COLO668 (cell line): ENCODE data around the gene INO80D.
"Not testable (repeated sequence)": the region's sequence is repeated elsewhere in the genome, so short reads cannot be mapped to it uniquely, and the experiment has no call there.

Experiments
- DNase-seq: peaks from one replicate; lab custom pipeline; 2025; ENCODE audit not compliant: unreplicated experiment; lab: John Stamatoyannopoulos, UW

The INO80D gene

DNA sequence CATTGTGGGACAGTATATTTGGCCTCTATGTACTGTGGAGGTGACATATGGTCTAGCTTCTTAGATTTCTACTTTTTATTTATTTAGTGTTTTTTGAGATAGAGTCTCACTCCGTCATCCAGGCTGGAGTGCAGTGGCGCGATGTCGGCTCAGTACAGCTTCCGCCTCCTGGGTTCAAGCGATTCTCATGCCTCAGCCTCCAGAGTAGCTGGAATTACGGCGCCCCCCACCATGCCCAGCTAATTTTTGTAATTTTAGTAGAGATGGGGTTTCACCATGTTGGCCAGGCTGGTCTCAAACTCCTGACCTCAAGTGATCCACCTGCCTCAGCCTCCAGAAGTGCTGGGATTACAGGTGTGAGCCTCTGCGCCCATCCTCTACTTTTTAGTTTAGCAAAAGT lies 99.6 kb downstream of the INO80D start:
- not testable (repeated sequence) for DNase-seq

DNA sequence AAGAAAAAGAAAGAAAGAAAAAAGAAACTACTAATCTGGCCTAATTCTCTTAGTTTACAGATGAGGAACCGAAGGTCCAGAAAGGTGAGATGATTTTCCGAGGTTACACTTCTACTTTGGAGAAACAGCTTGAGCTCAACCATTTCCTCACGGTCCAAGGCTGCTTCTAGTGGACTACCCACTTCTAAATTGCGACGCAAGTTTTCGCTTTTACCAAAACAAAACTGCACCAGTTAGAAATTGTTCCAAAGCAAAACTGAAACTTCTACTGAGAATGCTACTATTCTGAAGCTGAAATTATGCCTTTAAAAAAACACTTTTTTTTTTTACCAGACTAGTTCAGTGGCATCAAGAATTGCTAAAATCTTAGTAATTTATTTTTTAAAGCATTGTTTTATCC lies 101.6 kb downstream of the INO80D start:
- DNase-seq = no peak

DNA sequence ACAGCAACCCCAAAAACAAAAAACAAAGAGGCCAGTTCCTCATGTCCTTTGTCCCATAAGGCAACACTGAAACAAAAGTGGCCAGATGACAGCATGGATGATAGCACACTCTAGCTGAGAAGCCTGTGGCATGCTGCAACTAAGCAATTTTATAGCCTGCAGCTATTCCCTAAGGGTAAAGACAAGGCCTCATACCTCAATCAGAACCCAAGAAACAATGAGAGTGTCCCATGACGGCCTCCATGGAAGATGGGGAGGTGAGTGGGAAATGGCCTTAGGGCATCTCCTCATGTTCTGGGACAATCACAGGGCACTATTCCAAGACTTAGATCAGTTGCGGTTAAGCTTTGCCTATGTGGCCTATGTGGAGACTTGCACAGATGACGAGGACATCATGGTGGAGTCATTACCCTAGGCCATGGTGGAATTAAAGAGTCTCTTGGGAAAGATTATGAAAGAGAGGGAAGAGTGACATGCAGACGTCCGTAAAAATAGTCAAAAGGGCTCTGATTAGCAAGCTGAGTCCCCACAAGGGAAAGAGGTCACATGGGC lies 103.1 kb downstream of the INO80D start:
- DNase-seq = no peak

DNA sequence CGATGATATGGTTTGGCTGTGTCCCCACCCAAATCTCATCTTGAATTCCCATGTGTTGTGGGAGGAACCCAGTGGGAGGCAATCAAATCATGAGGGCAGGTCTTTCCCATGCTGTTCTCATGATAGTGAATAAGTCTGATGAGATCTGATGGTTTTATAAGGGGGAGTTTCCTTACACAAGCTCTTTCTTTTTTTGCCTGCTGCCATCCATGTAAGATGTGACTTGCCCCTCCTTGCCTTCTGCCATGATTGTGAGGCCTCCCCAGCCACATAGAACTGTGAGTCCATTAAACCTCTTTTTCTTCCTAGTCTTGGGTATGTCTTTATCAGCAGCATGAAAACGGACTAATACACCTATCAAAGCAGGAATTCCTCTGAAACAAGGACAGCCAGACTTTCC lies 107.2 kb downstream of the INO80D start:
- DNase-seq = not testable (repeated sequence)

DNA sequence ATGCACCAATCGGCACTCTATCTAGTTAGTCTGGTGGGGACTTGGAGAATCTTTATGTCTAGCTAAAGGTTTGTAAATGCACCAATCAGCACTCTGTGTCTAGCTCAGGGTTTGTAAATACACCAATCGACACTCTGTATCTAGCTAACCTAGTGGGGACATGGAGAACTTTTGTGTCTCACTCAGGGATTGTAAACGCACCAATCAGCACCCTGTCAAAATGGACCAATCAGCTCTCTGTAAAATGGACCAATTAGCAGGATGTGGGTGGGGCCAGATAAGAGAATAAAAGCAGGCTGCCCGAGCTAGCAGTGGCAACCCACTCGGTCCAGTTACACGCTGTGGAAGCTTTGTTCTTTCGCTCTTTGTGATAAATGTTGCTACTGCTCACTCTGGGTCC lies 108.3 kb downstream of the INO80D start:
- DNase-seq = not testable (repeated sequence)

DNA sequence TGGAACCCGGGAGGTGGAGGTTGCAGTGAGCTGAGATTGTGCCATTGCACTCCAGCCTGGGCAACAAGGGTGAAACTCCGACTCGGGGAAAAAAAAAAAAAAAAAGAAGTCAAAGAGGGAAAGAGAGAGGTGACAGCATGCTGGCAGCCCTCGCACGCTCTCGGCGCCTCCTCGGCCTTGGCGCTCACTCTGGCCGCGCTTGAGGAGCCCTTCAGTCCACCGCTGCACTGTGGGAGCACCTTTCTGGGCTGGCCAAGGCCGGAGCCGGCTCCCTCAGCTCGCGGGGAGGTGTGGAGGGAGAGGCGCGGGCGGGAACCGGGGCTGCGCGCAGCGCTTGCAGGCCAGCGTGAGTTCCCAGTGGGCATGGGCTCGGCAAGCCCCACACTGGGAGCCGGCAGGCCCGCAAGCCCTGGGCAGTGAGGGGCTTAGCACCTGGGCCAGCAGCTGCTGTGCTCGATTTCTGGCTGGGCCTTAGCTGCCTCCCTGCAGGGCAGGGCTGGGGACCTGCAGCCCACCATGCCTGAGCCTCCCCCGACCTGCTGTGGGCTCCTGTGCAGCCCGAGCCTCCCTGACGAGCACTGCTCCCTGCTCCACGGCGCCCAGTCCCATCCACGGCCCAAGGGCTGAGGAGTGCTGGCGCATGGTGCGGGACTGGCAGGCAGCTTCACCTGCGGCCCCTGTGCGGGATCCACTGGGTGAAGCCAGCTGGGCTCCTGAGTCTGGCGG lies 108.9 kb downstream of the INO80D start:
- DNase-seq = not testable (repeated sequence)

DNA sequence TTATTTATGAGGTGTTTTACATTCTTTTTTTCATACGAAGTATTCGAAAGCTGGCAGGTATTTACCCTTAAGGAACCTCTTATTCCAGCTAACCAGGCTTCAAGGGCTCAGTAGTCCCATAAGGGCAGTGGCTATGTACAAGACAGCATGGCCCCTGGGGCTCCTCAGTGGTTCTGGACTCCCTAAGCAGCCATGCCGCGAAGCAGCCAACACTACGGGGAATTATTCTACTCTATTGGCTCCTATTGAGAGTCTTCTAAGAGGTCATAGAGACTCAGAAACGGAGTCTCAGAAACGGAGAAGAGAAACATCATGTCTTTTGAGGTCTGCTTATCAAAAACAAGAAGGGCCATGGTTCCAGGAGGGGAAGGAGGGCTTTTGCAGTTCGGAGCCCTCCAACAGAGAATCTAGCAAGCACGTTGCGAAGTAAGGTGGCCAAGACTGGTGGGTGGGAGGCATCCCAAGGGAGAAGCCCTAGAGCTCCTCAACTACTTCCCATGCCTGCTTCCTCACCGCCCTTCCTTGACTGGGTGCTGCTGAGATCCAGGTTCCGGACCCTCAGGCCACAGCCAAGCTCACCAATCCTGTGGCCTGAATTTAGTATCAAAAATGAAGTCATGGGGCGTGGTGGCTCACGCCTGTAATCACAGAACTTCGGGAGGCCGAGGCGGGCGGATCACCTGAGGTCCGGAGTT lies 109.7 kb downstream of the INO80D start:
- DNase-seq = no peak

DNA sequence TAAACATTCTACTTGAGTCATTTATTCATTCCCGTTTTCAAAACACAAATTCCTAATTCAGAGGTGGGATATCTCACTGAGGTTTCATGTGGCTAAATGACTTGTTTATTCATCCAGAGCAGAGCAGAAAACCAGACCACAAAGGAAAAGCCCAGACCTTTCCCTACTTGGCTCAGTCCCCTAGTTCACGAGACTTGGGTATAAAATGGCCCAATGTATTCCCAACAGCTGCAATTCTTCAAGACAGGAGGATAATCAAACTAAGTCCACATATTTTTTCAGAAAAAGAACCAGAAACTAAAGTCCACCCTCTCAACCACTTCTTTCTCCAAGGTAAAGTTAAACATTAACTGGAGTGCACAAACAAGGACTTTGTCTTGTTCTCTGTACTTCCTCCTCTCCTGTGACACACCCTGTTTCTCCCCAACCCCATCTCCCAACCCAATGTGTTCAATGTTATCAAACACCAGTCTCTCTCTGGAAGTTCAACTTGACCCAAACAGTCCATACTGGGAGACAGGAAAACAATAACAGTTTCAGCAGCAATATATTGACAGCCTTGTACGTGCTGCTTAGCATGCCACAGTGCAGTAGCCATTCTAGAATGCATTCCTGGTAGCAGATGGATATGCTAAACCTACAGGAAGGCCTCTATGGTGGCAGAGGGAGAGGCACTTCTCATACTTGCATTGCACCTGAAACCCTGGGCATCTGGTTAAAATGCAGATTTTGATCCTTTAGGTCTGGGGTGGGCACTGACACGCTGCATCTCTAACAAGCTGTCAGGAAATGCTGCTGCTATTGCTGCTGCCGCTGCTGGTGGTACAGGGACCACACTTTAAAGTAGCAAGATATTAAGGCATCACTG lies 110.7 kb downstream of the INO80D start:
- DNase-seq = peak; percentile 50

DNA sequence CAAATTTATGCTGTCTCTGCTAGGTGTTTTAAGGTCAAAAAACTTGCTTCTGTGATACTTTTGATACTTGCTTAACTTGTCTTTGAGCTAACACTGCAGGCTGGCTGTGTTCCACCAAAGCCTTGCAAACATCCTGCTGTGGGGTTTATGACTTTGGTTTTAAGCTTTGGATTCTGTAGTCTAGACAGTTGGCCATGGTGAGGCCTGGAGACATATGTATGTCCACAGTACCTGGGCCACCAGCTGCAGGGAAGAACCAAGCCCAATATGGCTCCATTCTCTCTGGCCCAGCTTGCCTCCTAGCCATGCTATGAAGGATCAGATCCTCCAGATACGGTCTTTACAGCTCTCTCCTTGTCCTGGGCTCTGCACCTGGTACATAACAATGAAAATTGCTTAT lies 113.9 kb downstream of the INO80D start:
- no peak for DNase-seq

DNA sequence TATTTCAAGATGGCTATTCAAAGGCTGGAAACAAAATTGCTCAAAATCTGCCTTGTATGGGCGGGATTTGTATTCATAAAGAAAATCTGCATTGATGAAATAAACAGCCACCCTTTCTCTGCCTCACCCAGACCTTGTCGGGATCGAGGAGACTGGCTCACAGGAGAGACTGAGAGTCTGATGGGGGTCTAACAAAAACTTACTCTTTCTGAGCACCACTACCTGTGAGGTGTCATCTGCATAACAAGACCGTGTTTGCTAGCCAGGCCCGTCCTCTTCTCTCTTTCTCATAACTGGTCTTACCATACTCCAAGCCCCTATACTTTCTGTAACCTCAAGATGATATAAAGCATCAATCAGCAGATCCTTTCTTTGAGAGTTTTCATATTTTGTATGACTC lies 115.6 kb downstream of the INO80D start:
- no peak for DNase-seq

DNA sequence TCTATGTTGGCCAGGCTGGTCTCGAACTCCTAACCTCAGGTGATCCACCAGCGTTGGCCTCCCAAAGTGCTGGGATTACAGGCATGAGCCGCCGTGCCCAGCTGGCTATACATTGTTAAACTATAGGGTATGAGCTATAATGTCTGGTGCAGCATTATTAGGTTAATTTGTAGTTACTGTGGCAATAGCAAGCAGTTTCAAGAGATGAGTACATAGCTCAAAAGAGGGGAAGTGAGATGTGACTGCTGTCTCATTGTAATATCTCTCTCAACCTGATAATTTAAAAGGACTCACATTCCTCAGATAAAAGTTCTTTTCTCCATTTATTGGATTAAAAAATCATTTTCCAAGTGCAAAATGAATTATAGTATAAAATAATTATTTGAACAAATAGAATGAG lies 116.4 kb downstream of the INO80D start:
- DNase-seq = no peak

DNA sequence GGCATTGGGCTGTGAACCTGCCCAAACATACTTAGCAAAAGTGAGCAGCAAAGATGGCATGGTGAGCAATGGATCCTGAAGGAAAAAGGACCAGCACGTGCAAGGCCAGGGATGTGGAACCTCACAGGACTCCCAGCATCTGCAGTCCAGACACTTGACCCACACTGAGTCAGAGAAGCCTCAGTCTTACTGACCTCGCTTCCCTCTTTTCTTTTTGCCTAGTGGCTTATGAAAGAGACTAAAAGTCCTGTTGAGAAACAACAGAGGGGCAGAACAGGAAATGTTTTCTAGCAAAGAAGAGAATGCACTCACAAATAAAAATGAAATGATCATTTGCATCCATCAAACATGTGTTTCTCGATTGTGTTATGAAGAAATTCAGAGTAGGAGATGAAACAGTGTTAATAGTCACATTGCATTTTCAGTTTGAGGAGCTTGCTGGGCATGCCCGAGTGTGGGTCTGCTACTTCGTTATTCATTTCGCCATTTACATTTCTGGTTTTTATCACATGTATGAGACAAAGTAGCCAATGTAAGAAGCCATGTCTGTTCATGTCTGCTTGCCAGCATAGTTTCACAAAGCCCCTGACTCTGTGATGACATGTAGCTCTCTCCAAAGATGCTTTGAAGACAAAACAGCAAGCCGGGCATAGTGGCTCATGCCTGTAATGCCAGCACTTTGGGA lies 118.4 kb downstream of the INO80D start:
- no peak for DNase-seq

DNA sequence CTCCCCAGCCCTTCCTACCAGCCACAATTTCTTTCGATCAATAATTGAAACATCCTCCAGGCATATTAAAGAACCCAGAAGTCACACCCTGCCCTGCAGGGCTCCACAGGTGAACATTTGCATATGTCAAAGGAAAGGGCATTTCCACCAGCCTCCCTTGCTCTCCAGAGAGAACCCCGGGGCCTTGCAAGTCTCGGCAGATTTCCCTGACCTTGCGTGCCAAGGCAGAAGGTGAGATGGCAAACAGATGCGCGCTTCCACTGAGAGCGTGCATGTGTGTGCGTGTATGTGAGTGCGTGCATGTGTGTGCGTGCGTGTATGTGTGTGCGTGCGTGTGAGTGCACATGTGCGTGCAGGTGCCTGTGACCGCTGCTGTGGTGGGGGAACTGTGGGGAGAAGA lies 120.3 kb downstream of the INO80D start:
- DNase-seq = no peak

DNA sequence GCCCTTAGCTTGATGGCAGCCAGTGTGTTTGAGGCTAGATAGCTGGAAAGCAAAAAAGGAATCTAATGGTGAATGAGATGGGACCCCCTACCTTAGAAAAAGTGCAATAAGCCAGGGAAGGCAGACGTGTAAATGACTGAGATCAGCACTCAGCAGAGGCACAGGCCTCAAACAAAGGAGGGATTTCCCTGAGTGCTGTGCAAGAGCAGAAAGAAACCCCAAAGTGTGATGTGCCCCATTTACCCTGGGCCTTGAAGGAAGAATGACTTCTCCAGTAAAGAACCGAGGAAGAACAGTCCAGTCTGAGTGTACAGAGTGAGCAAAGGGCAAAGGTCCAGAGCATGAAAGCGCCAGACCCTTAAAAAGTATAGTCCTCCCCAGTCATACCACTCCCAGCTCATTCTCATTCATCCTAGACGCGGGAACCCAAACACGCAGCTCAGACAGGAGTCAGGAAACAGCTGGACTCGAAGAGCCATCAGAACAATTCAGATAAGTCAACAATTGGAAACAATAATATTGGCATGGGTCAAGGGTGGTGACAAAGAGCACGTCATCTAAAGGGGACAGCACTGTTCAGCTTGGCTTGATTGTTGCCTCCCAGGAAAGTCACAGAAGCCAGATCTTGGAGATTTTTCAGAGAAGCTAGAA lies 121.7 kb downstream of the INO80D start:
- DNase-seq = peak; percentile 48

DNA sequence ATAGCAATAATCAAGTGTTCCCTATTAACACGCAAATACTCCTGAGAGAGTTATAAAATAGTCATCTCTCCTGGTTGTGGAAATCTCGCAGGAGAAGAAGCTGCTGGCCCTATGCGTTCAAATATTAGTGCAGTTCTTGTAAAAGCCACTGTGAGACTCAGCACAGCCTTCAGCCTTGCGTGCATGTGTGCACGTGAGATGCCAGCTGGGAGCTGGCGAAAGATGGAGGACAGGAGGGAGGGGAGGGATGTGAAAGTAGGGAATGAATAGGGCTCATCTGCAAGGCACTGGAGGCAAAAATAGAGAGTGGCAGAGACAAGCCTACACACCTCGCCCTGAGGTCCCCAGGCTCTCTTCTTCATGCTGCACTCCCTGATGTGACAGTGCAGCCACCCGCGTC lies 126.5 kb downstream of the INO80D start:
- no peak for DNase-seq

DNA sequence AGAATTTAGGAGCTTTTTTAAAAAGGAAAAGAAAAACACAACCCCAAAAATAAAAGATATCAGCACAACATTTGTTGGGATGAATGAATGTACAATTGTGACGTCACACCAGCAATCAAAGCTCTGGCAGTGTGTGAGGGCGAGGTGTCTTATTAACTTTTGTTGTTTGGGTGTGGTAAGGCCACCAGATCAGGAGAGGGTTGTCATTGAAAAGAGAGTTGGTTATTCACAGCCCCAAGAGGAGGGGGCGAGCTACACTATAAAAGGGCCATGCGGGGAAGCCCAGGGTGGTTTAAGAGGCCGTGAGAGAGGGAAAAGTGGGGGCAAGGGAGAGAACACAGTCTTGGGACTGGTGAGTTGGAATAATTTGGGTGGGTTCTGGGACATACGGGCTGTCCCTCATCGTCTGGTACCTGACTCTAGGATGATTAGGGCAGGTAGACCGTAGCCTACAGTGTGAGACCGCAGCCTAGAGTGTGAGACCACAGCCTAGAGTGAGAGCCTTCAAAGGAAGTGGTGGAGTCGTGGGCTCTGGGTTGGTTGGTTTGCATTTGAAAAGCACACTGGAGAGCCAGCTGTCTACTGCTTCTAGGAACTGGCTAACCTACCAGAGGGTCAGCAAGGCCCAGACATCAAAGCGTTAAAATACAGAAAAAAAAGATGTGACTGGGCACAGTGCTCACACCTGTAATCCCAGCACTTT lies 128.4 kb downstream of the INO80D start:
- DNase-seq = no peak

DNA sequence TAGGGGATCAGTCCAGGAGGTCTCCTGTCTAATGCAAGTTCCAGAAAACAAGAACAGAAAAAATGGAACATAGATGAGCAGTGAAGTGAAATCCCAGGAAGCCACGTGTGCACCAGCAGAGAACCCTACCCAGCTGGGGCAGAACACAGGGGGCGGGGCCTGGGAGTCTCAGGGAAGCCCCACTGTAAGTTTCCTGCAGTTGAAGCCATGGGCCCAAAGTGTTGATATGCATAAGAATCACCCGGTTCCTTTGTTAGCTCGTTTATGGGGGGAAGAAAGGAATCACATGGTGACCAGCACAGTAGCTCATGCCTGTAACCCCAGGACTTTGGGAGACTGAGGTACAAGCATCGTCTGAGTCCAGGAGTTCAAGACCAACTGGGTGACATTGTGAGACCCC lies 131.3 kb downstream of the INO80D start:
- DNase-seq = no peak

DNA sequence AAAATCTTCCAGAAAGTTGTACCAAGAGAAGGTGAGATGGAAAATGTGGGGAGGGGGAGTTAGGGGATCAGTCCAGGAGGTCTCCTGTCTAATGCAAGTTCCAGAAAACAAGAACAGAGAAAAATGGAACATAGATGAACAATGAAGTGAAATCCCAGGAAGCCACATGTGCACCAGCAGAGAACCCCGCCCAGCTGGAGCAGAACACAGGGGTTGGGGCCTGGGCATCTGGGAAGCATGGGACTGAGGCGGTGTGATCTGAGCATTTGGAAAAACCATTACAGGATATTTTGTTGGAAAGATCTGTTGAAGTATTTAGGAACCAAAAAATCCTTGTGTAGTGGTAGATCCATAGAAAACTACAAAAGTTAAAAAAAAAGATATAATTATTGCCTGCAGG lies 133.7 kb downstream of the INO80D start:
- no peak for DNase-seq

DNA sequence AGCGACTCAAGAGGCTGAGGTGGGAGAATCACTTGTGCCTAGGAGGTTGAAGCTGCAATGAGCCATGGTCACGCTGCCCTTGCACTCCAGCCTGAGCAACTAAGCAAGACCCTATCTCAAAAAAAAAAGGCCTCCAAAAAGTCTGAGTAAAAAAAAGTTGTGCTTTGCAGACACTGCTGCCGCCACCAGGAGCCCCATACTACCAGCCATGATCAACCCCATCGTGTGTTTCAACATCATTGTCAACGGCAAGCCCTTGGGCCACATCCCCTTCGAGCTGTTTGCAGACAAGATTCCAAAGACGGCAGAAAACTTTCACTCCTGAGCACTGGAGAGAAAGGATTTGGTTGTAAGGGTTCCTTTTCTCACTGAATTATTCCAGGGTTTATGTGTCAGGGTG lies 137.1 kb downstream of the INO80D start:
- no peak for DNase-seq

DNA sequence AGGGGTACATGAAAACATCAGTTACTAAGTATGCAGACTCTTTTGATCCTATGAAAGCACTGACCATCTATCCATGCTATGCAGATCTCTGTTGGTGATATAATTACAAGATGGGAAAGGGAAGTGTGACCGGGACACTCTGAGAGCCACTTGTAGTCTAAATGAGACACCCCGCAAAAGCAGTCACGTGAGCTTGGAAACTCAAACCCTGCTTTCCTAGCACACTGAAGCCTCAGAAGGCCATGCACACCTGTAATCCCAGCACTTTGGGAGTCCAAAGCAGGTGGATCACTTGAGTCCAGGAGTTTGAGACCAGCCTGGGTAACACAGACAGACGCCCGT lies 137.5 kb downstream of the INO80D start:
- DNase-seq = no peak
